Stimulated activated CD4-positive, alpha-beta T cell treated with anti-CD3 and anti-CD28 coated beads, Interleukin-1b, Interleukin-23, amount 100 ng/mL, for 1 hour (primary cell): ENCODE data around the gene SIPA1L3.

Experiments used
- DNase-seq, 2 donors: peaks; one replicate each; pipeline ENCODE4 v3.0.0-alpha.2; 2020; ENCODE audit warnings: low read depth in 2 of 2

The SIPA1L3 gene

GRCh38 chr19:38193445-38193844 lies 286.4 kb downstream of the SIPA1L3 start:
- no peak for DNase-seq

DNA sequence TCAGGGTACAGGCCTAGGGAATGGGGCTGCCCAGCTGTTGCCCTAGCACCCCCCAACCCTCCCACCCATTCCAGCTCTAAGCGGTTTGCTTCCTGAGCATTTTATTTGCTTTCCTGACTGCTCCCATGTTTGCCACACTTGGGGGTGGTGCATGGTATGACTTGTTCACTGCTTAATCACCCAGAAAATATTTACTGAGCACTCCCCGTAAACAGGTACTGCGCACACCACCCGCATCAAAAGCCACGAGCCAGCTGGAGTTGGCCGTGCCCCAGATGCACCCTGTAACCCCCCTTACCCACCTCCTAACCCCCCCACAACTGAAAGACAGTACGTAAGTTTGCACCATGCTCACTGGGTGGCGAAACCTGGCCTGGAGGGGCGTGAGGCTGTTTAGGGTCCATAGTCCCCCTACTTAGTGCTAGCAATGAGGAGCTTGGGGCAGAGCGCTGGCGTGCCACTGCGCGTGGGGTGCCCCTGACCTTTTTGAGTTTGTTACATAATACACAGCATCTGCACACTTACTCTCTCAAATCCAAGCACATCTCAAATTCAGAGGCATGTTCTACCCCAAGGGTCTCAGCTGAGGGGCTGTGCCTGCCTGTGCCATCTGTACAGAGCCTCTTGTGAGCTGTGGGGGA lies 287.2 kb downstream of the SIPA1L3 start:
- no peak for DNase-seq

DNA sequence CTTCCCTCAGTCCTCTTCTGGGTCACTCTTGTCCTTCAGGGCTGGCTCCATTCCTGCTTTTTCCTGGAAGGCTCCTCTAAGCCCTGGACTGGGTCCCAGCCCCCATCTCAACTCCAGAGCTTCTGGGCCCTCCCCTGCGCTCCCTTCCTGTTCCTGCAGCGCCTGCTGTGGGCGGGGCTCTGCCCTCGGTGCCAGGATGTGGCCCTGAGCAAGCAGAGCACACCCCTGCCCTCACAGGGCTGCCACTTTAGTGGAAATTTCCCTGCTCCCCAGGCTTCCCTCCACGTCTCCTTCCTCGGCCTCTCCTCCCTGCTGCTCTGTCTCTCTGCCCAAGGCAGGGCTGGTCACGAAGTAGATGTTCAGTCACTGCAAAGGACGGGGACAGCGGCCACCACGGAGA lies 288.2 kb downstream of the SIPA1L3 start:
- no peak for DNase-seq

- no peak for DNase-seq
Measured at GRCh38 chr19:38196245-38196837, 289.3 kb downstream of the SIPA1L3 start.

DNA sequence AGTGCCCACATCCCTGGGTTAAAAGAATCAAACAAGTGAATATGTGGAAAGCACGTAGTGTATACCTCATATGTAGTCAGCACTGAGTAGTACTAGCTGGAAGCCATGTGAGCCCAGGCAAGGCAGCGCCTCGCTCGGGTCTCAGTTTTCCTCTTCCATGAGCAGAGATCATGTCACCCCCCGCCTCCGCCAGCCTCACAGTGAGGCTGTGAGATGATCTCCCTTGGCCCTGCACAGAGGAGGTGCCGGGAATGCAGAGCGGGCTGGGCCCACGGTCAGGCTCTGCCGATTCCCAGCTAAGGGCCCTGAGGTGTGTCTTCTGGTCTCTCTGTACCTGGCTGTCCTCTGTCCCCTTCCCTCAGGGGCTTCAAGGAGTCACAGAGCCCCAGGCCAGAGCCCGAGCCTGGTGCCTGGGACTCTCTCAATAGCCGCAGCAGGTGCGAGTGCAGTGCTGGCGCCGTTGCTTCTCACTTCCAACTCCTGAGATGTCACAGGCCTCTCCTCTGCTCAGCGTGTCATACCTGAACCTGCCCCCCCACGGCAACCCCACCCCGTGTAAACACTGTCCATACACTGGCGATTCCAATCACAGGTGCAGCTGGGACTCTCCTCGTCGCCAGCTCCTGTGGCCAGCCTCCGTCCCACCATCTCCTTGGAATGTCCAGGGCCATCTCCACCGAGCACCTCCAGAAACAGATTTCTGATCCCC lies 290.1 kb downstream of the SIPA1L3 start:
- no peak for DNase-seq

GRCh38 chr19:38197937-38198704 lies 291.1 kb downstream of the SIPA1L3 start:
- no peak for DNase-seq

GRCh38 chr19:38199340-38199739 lies 292.3 kb downstream of the SIPA1L3 start:
- DNase-seq: no peak

DNA sequence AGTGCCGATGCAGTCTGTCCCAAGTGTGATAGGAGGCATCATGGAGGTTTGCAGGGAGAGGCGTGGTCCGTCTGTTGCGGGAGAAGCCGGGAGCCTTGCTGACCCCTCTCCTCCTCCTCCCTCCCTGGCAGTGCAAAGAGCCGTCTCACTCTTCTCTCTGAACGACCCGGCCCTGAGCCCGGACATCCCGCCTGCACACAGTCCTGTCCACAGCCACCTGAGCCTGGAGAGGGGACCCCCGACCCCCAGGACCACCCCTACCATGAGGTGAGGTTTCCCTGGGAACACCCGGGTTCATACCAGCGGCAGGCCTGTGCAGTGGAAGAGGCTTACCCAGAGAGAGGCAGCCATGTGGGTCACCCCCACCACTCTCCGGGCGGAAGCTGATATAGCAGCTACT lies 294.7 kb downstream of the SIPA1L3 start:
- DNase-seq: no peak

DNA sequence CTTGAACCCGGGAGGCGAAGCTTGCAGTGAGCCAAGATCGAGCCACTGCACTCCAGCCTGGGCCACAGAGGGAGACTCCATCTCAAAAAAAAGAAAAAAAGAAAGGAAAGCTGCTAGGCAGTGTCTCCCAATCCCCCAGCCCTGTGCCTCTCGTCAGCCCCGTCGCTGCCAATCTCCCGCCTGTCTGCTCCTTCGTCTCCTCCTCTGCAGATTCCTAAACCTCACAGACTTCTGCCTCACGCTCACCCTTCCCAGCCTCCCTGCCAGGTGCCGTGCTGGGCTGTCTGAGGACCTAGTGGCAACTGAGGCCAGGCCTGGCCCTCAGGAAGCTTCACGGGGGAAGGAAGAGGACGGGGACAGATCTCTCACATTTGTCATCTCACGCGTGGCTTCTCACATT lies 295.5 kb downstream of the SIPA1L3 start:
- no peak for DNase-seq

DNA sequence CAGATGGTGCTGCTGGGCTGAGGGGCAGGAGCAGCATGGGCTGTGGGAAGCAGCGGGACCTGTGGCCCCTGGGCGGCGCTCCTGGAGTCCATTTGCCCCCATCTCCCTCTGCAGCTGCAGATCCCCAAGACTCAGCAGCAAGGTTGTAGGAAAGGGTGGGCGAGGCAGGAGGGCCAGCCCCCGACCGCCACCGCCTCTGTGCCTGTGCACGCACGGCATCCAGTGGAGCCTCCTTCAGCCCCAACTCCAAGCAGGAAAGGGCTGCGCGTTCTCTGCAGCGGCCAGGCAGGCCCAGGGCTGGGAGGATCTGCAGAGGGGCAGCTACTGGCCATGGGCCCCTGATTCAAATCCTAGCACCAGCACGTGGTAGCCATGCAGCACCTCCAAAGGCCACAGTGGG lies 296.2 kb downstream of the SIPA1L3 start:
- no peak for DNase-seq

DNA sequence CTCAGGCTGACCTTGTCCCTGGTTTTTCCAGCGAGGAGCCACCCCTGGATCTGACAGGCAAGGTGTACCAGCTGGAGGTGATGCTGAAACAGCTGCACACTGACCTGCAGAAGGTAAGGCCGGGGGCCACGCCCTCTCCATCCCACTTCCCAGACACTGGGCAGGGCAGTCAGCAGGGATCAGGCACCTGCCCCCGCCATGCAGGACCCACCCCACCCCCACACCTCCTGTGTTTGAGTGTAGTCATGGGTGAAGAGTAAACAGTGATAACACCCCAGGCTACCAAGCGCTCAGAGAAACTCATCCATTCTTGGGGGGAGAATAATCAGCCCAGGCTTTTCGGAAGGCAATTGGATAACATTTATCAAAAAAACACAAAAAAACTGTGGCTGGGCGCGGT lies 297.1 kb downstream of the SIPA1L3 start:
- DNase-seq: no peak

DNA sequence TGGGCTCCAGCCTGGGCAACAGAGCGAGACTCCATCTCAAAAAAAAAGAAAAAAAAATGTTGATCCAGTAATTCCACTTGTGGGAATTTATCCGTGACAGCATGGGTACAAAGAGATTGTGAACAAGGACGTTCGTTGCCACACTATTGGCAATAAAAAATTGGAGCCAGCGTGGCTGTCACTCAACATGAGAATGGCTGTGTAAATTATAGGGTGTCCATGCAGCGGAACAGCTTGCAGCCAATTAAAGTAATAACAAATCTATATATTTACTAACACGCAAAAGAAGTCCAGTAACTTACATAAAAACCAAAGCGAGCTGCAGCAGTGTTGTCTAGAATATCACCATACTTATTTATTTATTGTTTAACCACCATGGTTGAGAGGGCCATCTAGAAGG lies 297.7 kb downstream of the SIPA1L3 start:
- no peak for DNase-seq

DNA sequence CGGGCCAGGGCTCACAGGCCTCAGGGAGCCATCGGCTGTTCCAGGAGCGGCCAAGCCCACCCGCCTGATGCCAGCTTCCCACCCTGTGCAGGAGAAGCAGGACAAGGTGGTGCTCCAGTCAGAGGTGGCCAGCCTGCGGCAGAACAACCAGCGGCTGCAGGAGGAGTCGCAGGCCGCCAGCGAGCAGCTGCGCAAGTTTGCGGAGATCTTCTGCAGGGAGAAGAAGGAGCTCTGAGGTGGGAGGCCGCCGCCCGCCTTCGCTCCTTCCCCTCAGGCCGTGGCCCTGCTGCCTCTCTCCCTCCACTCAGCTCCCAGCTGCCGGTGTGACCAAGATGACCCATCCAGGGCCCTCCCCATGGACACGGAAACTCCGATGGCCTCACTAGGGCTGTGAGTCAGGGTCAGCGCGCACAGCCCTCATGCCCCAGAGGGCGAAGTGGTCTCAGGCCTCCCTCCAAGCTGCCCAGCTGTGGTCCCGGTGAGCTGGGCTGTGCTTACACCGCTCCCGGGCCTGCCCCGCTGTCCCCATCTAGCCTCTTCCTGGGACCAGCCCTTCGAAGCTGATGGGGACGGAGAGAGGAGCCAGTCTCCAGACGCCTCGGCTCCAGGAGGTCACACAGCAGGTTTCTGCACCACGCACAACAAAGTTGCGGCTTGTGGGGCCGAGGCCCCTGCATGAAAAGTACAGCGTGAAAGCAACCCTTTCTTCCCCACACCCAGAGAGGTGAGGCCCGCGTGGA lies 299.2 kb downstream of the SIPA1L3 start:
- no peak for DNase-seq

DNA sequence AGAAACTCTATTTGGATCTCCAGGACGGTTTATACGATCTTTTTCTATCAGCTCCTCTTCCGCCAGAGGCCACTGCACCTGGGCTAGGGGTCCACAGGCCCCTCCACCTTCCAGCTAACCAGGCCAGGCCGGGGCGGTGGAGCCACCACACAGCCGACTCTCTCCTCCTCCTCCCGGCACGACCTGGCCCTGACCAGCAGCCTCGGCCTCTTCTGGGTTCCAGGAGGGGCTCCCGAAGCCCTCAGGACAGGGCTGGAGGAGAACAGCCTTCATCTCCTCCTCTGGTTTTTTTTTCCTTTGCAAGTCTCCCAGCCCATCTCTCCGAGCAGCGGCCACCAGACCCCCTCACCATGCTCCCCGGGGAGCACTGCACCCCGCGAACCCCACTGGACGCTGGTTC lies 299.9 kb downstream of the SIPA1L3 start:
- DNase-seq: no peak

DNA sequence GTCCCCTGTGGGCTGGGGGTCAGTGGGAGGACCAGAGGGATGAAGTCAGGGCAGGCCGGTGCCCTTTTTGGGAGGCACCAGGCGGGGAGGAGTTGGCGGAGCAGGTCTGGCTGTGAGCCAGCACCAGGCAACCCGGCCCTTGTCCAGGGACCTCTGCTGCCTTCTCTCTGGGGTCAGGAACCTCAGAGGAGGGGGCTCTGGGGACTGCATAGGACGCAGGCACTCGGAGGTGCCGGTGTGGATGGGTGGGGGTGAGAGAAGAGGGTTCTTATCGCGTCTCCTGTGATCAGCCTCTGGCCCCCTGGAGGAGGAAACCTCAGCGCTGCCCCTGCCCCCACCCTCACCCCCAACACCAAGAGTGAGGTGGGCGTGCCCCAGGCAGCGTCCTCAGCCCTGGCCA lies 300.5 kb downstream of the SIPA1L3 start:
- no peak for DNase-seq

DNA sequence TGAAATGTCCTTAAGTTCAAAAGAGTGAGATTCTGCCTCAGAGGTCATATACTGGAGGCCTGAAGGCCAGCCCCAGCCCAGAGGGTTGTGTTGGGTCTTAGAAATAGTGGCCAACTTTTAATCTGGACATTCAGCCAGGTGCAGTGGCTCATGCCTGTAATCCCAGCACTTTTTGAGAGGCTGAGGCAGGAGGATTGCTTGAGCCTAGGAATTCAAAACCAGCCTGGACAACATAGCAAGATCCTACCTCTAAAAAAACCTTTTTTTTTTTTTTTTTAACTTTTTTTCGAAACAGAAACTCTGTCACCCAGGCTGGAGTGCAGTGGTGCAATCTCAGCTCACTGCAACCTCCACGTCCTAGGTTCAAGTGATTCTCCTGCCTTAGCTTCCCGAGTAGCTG lies 301.6 kb downstream of the SIPA1L3 start:
- DNase-seq: no peak

- DNase-seq: no peak
Measured at GRCh38 chr19:38209152-38209551, 302.1 kb downstream of the SIPA1L3 start.

- no peak for DNase-seq
Measured at GRCh38 chr19:38209671-38210457, 302.9 kb downstream of the SIPA1L3 start.

GRCh38 chr19:38210458-38210987 lies 303.5 kb downstream of the SIPA1L3 start:
- no peak for DNase-seq

DNA sequence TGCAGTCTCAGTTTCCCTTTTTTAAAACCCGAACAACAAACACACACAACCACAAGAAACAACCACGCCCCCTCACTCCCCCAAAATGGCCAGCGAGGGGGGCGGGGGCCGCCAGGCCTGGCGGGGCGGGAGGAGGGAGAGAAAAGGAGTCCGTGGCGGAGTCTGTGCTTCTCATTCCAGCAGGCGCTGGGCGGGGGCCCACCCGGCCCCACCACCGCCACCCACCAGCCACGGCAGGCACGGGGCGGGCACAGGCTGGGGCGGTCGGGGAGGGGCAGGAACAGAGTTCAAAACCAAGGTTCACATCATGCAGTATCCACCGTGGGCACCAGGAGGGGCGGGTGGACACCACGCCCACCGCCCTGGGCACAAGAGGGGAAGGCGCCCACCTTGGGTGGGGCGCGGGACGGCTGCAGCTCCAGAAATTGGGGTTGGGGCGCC lies 304.2 kb downstream of the SIPA1L3 start:
- DNase-seq: no peak

- no peak for DNase-seq
Measured at GRCh38 chr19:38211766-38212165, 304.8 kb downstream of the SIPA1L3 start.
